HG02970 (cell line): ENCODE results near the gene ARID4B.
"Not testable (repeated sequence)": the region's sequence is repeated elsewhere in the genome, so short reads cannot be mapped to it uniquely, and the experiment has no call there.

Experiments
- ATAC-seq: cut with Tn5 transposase; IDR thresholded peaks from one replicate; pipeline ENCODE4 v1.9.1; 2021; ENCODE audit warnings: mild to moderate bottlenecking, moderate library complexity, moderate number of reproducible peaks; ENCODE audit not compliant: unreplicated experiment, low FRiP score

ARID4B gene

GRCh38 chr1:235302143-235302542 lies 25.8 kb downstream of the ARID4B start:
- ATAC-seq = no peak

GRCh38 chr1:235299169-235299858 lies 28.7 kb downstream of the ARID4B start:
- no peak for ATAC-seq

GRCh38 chr1:235298758-235299157 lies 29.2 kb downstream of the ARID4B start:
- no peak for ATAC-seq

DNA sequence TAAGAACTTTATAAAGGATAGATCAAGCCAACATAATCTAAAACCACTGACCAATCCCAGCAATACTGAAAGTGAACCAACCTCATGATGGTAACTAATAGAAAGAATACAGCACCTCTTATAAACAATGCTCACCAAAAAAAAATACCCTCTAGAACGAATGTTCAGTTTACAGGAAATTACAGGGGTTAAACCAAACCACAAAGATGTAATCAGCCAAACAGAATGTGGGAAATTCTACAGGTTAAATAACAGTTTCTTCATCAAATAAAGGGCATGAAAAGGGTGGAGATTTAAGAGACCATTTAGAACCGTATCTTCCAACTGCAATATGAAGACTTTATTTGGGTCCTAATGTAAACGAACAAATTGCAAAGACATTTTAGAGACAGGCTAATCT lies 30.4 kb downstream of the ARID4B start:
- ATAC-seq = no peak

GRCh38 chr1:235296729-235297128 lies 31.2 kb downstream of the ARID4B start:
- ATAC-seq = no peak

GRCh38 chr1:235295902-235296350 lies 32.1 kb downstream of the ARID4B start:
- no peak for ATAC-seq

DNA sequence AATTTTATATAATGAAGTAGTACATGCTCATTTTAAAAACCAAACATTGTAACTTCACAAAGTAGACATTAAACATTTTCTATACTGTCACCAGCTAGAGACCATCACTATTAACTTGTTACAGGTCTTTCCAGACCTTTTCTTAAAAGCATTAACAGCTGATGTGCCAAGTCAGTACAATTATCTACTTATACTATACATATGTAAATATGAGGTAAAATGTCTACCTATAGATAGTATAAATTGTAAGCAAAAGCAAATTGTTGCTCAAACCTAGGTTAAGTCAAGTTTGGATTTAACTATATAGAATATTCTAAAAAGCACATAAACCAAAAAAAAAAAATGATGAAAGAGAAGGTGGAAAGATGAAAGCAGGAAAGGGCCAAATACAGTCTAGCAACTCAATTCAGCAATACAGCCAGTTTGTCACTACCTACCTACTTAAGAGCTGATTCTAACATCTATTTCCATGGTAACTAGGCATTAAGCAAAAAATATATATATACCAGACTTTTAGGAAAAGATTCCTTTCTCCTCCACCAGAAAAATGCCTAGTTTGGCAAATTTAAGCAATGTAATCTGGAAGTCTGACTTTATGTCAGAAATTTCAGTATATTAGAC lies 34.5 kb downstream of the ARID4B start:
- no peak for ATAC-seq

GRCh38 chr1:235292790-235293189 lies 35.2 kb downstream of the ARID4B start:
- no peak for ATAC-seq

DNA sequence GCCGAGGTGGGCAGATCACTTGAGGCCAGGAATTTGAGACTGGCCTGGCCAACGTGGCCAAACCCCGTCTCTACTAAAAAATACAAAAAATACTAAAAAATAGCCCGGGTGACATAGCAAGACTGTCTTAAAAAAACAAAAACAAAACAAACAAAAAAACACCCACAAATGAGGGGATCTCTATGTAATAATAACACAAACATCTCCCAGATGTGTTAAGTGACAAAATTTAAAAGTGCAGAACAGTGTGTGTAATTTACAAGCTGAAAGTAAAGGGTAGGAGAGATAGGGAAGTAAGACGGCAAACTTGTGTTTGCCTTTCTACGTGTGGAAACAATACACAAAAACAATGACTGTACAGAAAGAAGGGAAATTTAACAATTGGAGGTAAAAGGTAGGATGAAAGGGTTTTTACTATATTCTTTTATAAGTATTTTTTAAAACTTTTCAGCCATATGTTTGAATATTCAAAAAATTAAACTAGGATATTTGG lies 36.3 kb downstream of the ARID4B start:
- ATAC-seq = no peak

DNA sequence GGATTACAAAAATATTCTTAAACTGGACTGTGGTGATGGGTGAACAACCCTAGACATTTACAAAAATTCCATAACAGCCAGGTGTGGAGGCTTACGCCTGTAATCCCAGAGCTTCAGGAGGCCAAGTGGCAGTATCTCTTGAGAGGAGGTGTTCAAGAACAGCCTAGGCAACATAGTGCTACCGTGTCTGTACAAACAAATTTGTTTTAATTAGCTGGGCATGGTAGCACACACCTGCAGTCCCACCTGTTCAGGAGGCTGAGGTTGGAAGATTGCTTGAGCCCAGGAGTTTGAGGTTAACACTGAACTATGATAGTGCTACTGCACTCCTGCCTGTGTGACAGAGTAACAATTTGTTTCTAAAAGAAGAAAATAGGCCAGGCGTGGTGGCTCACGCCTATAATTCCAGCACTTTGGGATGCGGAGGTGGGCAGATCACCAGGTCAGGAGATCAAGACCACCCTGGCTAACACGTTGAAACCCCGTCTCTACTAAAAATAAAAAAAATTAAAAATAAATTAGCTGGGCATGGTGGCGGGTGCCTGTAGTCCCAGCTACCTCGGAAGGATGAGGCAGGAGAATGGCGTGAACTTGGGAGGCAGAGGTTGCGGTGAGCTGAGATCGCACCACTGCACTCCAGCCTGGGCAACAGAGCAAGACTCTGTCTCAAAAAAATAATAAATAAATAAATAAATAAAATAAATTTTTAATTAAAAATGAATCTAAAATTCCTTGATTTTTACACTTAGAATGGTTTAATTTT lies 37.1 kb downstream of the ARID4B start:
- ATAC-seq = no peak

DNA sequence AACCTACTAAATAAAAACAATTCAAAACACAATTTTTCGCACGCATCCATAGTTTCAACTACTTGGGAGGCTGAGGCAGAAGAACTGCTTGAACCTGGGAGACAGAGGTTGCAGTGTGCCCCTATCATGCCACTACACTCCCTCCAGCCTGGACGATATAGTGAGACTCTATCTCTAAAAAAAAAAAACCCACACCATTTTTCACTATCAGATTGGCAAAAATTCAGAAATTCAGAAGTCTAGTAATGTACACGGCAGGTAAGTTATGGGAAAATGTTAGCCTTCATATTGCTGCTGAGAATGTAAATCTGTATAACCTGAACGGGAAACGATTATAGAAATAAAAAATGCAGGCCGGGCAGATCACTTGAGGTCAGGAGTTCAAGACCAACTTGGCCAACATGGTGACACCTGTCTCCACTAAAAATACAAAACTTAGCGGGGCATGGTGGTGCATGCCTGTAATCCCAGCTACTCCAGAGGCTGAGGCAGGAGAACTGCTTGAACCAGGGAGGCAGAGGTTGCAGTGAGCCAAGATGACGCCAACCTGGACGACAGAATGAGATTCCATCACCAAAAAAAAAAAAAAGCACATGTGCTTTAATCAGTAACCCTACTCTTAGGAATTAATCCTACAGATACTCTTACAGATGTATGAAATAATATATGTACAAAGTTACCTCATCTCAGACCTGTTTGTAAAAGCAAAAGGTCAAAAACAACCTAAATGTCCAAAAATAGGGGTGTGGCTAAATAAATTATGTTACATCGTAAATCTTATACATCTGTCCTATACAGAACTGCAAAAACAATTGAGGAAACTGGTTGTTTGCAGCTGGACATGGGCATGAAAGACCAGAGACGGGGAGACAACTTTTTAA lies 37.9 kb downstream of the ARID4B start:
- ATAC-seq = no peak

DNA sequence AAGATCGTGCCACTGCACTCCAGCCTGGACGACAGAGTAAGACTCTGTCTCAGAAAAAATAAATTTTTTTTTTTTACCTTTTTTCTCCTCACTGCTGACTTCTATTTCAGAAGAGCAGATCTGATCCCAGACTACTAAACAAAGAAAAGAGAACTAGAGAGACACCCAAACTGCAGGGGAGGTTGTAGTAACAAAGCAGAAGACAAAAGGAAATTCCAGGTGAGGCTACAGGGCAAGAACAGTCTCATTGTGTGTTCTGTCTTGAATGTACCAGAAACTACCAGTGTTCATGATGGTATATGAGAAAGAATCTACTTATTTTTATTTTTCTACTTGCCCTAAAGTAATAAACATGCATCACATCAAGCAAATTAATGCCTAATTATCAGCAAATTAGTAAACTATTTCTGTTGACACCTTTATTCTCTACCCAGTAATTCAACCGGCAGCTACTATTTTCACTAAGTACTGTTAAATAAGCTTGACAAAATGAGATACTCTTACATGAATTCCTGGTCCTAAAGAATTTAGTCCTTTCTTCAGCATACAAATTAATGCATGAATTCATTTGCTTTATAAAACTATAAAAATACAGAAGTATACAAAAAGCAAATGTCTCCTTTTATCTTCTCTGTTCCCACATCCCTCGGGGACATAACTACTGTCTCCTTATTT lies 40.6 kb downstream of the ARID4B start:
- no peak for ATAC-seq

- ATAC-seq = no peak
Observed at GRCh38 chr1:235286667-235287066, 41.3 kb downstream of the ARID4B start.

- ATAC-seq = no peak
Observed at GRCh38 chr1:235284231-235284769, 43.7 kb downstream of the ARID4B start.

GRCh38 chr1:235283636-235284035 lies 44.3 kb downstream of the ARID4B start:
- ATAC-seq = not testable (repeated sequence)

GRCh38 chr1:235280467-235280866 lies 47.5 kb downstream of the ARID4B start:
- no peak for ATAC-seq

GRCh38 chr1:235279694-235280093 lies 48.3 kb downstream of the ARID4B start:
- no peak for ATAC-seq

- ATAC-seq = no peak
Observed at GRCh38 chr1:235278915-235279292, 49.1 kb downstream of the ARID4B start.

DNA sequence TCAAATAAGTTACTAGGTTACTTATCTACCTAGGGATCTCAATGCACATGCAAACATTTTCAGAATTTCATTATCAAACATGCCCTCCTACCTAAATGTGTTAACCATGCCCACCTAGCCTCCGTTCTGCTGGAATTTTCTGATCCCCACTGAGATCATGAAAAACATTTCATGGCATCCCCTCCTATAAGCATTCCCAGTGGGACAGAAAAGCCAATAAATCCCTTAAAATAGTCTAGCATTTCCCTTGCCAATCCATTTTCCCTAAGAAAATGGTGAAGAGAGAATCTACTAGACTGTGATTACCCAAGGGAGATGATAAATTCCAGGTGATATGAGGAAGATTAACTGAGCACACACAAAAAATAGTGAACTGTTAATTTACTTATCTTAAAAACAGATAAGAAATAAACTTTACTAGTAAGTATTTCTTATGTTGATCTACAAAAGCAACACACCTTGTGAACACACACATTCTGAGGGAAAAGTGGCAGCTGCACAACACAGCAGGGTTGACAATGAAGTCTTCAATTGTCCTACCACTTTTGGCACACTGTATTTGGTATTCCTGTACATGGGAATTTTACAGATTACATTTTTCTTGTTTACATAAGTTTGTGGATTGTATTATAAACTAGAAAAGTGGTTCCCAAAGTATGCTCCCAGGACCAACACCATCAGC lies 49.6 kb downstream of the ARID4B start:
- ATAC-seq = no peak
